HG03460 (cell line): ENCODE data around the gene CREB5.

Source experiments
- ATAC-seq: cut with Tn5 transposase; IDR thresholded peaks from one replicate; pipeline ENCODE4 v1.9.1; 2021; ENCODE audit not compliant: unreplicated experiment

CREB5 gene

DNA sequence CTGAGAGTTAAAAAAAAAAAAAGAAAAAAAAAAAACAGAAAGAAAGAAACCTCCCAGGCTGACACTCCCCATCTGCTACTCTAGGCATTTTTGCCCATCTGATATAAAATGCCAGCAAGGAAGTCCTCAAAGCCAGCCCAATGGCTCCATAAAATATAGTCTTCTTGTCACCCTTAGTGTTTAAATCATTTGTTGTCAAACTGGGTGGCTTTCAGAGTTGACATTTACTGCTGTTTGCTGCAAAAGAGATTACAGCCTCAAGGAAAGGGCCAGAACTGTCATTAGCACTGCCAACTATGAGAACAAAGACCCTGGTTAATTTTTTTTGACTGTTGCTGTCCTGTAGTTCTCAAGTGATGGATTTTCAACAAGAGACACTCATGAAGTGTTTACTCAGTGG is 459.3 kb downstream of the CREB5 start:
- ATAC-seq = no peak

GRCh38 chr7:28872226-28872625 is 459.9 kb downstream of the CREB5 start:
- ATAC-seq = no peak

GRCh38 chr7:28873365-28873764 is 461.0 kb downstream of the CREB5 start:
- no peak for ATAC-seq

- no peak for ATAC-seq
Measured at GRCh38 chr7:28874001-28874400, 461.7 kb downstream of the CREB5 start.
